HCT116 (cell line): Measurements from ENCODE around the gene ZNF423. TPM values are rescaled to one million over a fixed set of nuclear protein-coding genes. Genes with fewer than 3 reads are reported as not detected.

Experiments used
- ATAC-seq: fragments of 200-7000 bp; cut with Tn5 transposase; 2 replicates; pipeline ENCODE4 v1.9.1; 2020; ENCODE audit warnings: mild to moderate bottlenecking, moderate library complexity
- BruUV-seq: library from RNA; stranded (reverse); fragments of 400-500 nt; replicated peaks from 2 replicates; lab custom pipeline; 2021; lab: Mats Ljungman, UMichigan
- CTCF ChIA-PET: fragments of 300-600 bp; sonication (Branson Sonifier 250); formaldehyde crosslinking; loops from one replicate; lab custom pipeline; 2021; ENCODE audit warnings: antibody characterized with exemption; lab: Charles Lee
- POLR2A ChIA-PET: fragments of 300-600, 350-600 bp; sonication (Branson Sonifier 250); formaldehyde crosslinking; loops from one replicate; lab custom pipeline; 2021; ENCODE audit warnings: antibody characterized with exemption; lab: Charles Lee
- RAD21 ChIA-PET, 2 experiments: fragments of 300-600 bp; sonication (Branson Sonifier 250); formaldehyde crosslinking; loops; one replicate each; lab custom pipeline; 2023; ENCODE audit warnings: low total read pairs in 2 of 2; ENCODE audit not compliant: uncharacterized antibody in 2 of 2, unreplicated experiment in 2 of 2, low non-redundant PET in 1 of 2; lab: Charles Lee
- DNase-seq: peaks from one replicate; pipeline ENCODE4 v3.0.0-alpha.2; 2010; ENCODE audit warnings: low read depth, low spot score
- H2AFZ ChIP-seq: fragments of 200-600 bp; shearing (Covaris generic), sonication (generic); 2 replicates; pipeline ENCODE4 v1.6.1; 2017; ENCODE audit warnings: low read depth, mixed run types, mixed read lengths, antibody characterized with exemption, low read length; ENCODE audit not compliant: poor library complexity, severe bottlenecking
- H3K27ac ChIP-seq: 2 replicates; pipeline ENCODE4 v1.5.1; 2012; ENCODE audit warnings: low read depth, low read length
- H3K27me3 ChIP-seq: fragments of 200-600 bp; sonication (generic); 2 replicates; pipeline ENCODE4 v1.6.1; 2016; ENCODE audit warnings: mixed run types, low read length, mixed read lengths; ENCODE audit not compliant: insufficient read depth
- H3K36me3 ChIP-seq, 2 experiments: fragments of 200-500 bp in 1 of 2; fragments of 200-600 bp in 1 of 2; sonication (Bioruptor generic) in 1 of 2; sonication (generic) in 1 of 2; 2 replicates each; pipeline versions ENCODE4 v1.5.1 to v1.6.1; 2014 to 2016; ENCODE audit warnings: low read length in 2 of 2, inconsistent platforms in 1 of 2, mixed read lengths in 1 of 2, mixed run types in 1 of 2; ENCODE audit not compliant: insufficient read depth in 2 of 2, control insufficient read depth in 1 of 2
- H3K4me1 ChIP-seq, 2 experiments: fragments of 200-600 bp in 1 of 2; sonication (generic) in 1 of 2; 2 replicates each; pipeline versions ENCODE4 v1.5.1 to v1.6.1; 2012 to 2017; ENCODE audit warnings: low read length in 2 of 2, inconsistent platforms in 1 of 2, mild to moderate bottlenecking in 1 of 2, mixed read lengths in 1 of 2, mixed run types in 1 of 2, moderate library complexity in 1 of 2; ENCODE audit not compliant: insufficient read depth in 2 of 2, control insufficient read depth in 1 of 2
- H3K4me2 ChIP-seq: fragments of 200-600 bp; sonication (generic); 2 replicates; pipeline ENCODE4 v1.6.1; 2017; ENCODE audit warnings: mixed run types, low read length, mixed read lengths
- H3K4me3 ChIP-seq, 2 experiments: fragments of 200-600 bp in 1 of 2; sonication (generic) in 1 of 2; replicated peaks in 1 of 2; 2 replicates each; pipeline ENCODE4 v1.5.1; 2011 to 2016; ENCODE audit warnings: low read length in 2 of 2, control low read depth in 1 of 2, low read depth in 1 of 2, mild to moderate bottlenecking in 1 of 2, mixed read lengths in 1 of 2, mixed run types in 1 of 2
- H3K79me2 ChIP-seq: fragments of 200-600 bp; sonication (generic); 2 replicates; pipeline ENCODE4 v1.6.1; 2017; ENCODE audit warnings: mild to moderate bottlenecking, mixed run types, low read length, moderate library complexity, mixed read lengths; ENCODE audit not compliant: insufficient read depth
- H3K9ac ChIP-seq: fragments of 200-600 bp; sonication (generic); 2 replicates; pipeline ENCODE4 v1.6.1; 2016; ENCODE audit warnings: low read length, mixed read lengths
- H3K9me2 ChIP-seq: fragments of 200-600 bp; sonication (generic), shearing (Covaris generic); 2 replicates; pipeline ENCODE4 v1.6.1; 2017; ENCODE audit warnings: mixed run types, mild to moderate bottlenecking, moderate library complexity; ENCODE audit not compliant: insufficient read depth
- H3K9me3 ChIP-seq, 2 experiments: fragments of 200-500 bp in 1 of 2; fragments of 200-600 bp in 1 of 2; sonication (Bioruptor generic) in 1 of 2; sonication (generic) in 1 of 2; 2 replicates each; pipeline ENCODE4 v1.6.1; 2014 to 2017; ENCODE audit warnings: low read length in 2 of 2, mixed read lengths in 2 of 2, inconsistent platforms in 1 of 2, low read depth in 1 of 2, mild to moderate bottlenecking in 1 of 2, mixed run types in 1 of 2, moderate library complexity in 1 of 2; ENCODE audit not compliant: control insufficient read depth in 1 of 2, insufficient read depth in 1 of 2
- H4K20me1 ChIP-seq: fragments of 200-600 bp; sonication (generic), shearing (Covaris generic); 2 replicates; pipeline ENCODE4 v1.6.1; 2017; ENCODE audit warnings: mixed run types, mild to moderate bottlenecking, moderate library complexity; ENCODE audit not compliant: insufficient read depth
- CBX3 ChIP-seq: IDR thresholded peaks from 2 replicates; pipeline ENCODE4 v1.6.1; 2012; ENCODE audit warnings: low read depth
- CEBPB ChIP-seq: IDR thresholded peaks from 2 replicates; pipeline ENCODE4 v1.6.1; 2012; ENCODE audit warnings: low read depth
- ELF1 ChIP-seq: IDR thresholded peaks from 2 replicates; pipeline ENCODE4 v1.6.1; 2012; ENCODE audit warnings: low read depth, borderline replicate concordance
- EZH2 ChIP-seq: fragments of 200-600 bp; sonication (generic); IDR thresholded peaks from 2 replicates; pipeline ENCODE4 v1.6.1; 2017; ENCODE audit warnings: antibody characterized with exemption, mixed run types
- POLR2A ChIP-seq: IDR thresholded peaks from 2 replicates; pipeline ENCODE4 v1.7.0; 2011; ENCODE audit warnings: borderline replicate concordance; ENCODE audit not compliant: insufficient read depth, insufficient read length; ENCODE audit errors: extremely low read depth
- POLR2AphosphoS5 ChIP-seq: IDR thresholded peaks from 2 replicates; pipeline ENCODE4 v1.6.1; 2011; ENCODE audit warnings: mild to moderate bottlenecking, low read depth, low read length, moderate library complexity
- RAD21 ChIP-seq: IDR thresholded peaks from 2 replicates; pipeline ENCODE4 v1.6.1; 2012; ENCODE audit warnings: low read depth, mild to moderate bottlenecking
- SP1 ChIP-seq: IDR thresholded peaks from 2 replicates; pipeline ENCODE4 v1.6.1; 2012; ENCODE audit warnings: low read depth
- TCF7L2 ChIP-seq: IDR thresholded peaks from 2 replicates; pipeline ENCODE4 v1.7.0; 2011; ENCODE audit warnings: borderline replicate concordance, inconsistent platforms; ENCODE audit not compliant: insufficient read depth, insufficient read length; ENCODE audit errors: extremely low read depth
- YY1 ChIP-seq: IDR thresholded peaks from 2 replicates; pipeline ENCODE4 v1.6.1; 2011; ENCODE audit warnings: low read length, low read depth, moderate library complexity, mild to moderate bottlenecking; ENCODE audit not compliant: insufficient replicate concordance; ENCODE audit errors: extremely low read depth
- ZFX ChIP-seq: fragments of 450-650 bp; IDR thresholded peaks from 2 replicates; pipeline ENCODE4 v1.6.1; 2017
- intact Hi-C: fragments of 100-400 bp; cut with micrococcal nuclease; formaldehyde crosslinking; loops from 2 replicates; pipeline ENCODE4 v1.10.0; 2022
- total RNA-seq: library from RNA; stranded (reverse); gene quantifications from one replicate; pipeline ENCODE4 v1.2.1, GENCODE V29; 2021; ENCODE audit not compliant: unreplicated experiment
- TF ChIP-seq, protein P1 (sequence below): IDR thresholded peaks from 2 replicates; pipeline ENCODE4 v1.6.1; 2012; ENCODE audit warnings: low read depth
- TF ChIP-seq, protein P2 (sequence below): IDR thresholded peaks from 2 replicates; pipeline ENCODE4 v1.6.1; 2011; ENCODE audit warnings: mild to moderate bottlenecking, low read length, moderate library complexity; ENCODE audit not compliant: insufficient replicate concordance; ENCODE audit errors: extremely low read depth

ZNF423 gene
- total RNA-seq, 1 experiment from 2014 or later = 0.22 TPM

DNA sequence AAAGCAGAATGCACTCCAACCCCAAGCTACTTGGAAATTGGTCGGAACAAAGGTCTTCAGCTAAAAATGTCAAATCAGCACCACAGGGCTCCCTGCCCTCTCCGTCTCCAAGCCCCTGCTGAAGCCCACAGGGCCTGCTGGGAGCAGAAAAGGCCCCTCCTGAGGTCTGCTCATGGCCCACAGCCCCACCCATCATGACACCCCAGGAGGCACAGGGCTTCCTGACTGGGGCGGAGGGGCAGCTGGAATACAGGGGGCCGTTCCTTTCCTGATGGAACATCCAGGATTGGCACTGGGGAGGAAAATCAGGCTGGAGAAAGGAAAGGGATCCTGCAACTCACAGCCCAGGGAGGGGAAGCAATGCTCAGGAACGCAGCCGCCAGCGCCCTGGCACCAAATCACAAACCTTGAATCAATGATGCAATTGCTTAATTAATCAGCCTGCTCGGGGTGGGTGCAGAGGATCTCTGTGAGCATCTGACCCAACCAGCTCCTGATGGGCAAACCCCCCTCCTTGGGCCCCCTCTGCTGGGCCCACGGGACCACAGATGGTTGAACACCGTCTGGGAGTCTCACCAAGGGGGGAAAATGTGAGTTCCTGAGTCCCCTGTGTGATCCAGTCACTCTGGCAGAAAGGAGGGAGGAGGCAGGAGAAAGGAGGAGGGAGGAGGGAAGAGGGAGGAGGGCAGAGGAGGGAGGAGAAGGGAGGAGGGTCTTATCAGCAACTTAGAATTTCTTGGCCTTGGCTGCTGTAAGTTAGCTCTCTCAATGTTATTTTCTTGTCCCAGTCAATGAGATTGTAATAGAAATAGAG, 155.5 kb downstream of the ZNF423 start (continued):
- TF ChIP-seq, protein P1, sequence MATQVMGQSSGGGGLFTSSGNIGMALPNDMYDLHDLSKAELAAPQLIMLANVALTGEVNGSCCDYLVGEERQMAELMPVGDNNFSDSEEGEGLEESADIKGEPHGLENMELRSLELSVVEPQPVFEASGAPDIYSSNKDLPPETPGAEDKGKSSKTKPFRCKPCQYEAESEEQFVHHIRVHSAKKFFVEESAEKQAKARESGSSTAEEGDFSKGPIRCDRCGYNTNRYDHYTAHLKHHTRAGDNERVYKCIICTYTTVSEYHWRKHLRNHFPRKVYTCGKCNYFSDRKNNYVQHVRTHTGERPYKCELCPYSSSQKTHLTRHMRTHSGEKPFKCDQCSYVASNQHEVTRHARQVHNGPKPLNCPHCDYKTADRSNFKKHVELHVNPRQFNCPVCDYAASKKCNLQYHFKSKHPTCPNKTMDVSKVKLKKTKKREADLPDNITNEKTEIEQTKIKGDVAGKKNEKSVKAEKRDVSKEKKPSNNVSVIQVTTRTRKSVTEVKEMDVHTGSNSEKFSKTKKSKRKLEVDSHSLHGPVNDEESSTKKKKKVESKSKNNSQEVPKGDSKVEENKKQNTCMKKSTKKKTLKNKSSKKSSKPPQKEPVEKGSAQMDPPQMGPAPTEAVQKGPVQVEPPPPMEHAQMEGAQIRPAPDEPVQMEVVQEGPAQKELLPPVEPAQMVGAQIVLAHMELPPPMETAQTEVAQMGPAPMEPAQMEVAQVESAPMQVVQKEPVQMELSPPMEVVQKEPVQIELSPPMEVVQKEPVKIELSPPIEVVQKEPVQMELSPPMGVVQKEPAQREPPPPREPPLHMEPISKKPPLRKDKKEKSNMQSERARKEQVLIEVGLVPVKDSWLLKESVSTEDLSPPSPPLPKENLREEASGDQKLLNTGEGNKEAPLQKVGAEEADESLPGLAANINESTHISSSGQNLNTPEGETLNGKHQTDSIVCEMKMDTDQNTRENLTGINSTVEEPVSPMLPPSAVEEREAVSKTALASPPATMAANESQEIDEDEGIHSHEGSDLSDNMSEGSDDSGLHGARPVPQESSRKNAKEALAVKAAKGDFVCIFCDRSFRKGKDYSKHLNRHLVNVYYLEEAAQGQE = no peak

DNA sequence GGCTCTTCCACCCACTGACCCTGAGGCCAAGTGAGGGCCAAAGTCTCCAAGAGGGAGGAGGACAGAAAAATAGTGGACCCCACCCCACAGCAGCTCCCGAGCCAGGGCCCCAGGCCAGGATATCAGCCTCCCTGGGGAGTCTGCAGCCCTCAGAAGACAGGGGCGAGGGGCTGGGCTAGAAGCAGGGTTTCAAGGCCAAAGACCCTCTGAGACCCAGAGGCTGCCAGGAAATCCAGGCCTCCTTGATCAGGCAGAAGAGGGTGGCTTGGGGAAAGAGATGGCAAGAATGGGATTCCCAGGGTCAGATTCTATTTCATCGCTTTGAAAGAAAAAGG, 156.1 kb downstream of the ZNF423 start:
- Histone ChIP-seq H3K27me3 (no peaks in the 10 kb centered on the region), H3K36me3 (no peaks in the 10 kb centered on the region), H3K9me2 (no peaks in the 10 kb centered on the region), H3K4me1 (peaks cover 0 to 5% of the 10 kb centered on the region in 2 experiments; a peak in 2 of 4 replicates), H3K79me2 (no peaks in the 10 kb centered on the region), H3K4me3 (no peak overlapping the region), H2AFZ (no peak overlapping the region), H3K4me2 (no peak overlapping the region), H3K9ac (no peak overlapping the region), H3K27ac (no peak overlapping the region), H3K9me3 (no peaks in the 10 kb centered on the region), H4K20me1 (no peaks in the 10 kb centered on the region)
- POLR2A ChIA-PET = no interaction called here
- RAD21 ChIA-PET = no interaction called here
- CTCF ChIA-PET = no interaction called here
- ATAC-seq = no peak
- no TSS peak for BruUV-seq
- DNase-seq = no peak
- intact Hi-C loops = loop anchor here (10.0 kb wide), 1 partner anchor 145 kb away; no protein-coding TSS in a partner anchor
- TF ChIP-seq, protein P1 = no peak
- TF ChIP-seq SP1 (no peak), EZH2 (no peak), CEBPB (no peak), RAD21 (no peak), POLR2AphosphoS5 (no peak), CBX3 (no peak), YY1 (no peak), ELF1 (no peak), POLR2A (no peak), TCF7L2 (no peak), ZFX (no peak)
- TF ChIP-seq, protein P2, sequence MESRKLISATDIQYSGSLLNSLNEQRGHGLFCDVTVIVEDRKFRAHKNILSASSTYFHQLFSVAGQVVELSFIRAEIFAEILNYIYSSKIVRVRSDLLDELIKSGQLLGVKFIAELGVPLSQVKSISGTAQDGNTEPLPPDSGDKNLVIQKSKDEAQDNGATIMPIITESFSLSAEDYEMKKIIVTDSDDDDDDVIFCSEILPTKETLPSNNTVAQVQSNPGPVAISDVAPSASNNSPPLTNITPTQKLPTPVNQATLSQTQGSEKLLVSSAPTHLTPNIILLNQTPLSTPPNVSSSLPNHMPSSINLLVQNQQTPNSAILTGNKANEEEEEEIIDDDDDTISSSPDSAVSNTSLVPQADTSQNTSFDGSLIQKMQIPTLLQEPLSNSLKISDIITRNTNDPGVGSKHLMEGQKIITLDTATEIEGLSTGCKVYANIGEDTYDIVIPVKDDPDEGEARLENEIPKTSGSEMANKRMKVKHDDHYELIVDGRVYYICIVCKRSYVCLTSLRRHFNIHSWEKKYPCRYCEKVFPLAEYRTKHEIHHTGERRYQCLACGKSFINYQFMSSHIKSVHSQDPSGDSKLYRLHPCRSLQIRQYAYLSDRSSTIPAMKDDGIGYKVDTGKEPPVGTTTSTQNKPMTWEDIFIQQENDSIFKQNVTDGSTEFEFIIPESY = no peak
